Measurements from ENCODE around the gene IL20RA.

Gene IL20RA

DNA sequence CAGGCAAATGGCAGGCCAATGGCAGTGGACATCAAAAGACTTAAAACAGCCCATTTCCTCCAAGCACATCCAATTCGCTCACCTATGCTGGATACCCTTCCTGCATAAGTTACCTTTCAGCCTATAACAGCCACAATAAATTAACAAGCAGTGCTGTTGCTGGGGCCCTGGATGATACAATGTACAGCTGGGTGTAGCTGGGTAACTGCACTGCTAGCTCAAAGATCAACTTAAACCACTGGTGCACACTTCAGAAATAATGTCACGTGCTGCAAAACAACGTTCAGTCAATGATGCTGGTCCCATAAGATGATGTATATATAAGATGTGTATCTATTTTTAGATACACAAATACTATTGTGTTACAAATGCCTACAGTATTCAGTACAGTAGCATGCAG lies 13.6 kb downstream of the IL20RA start:
- peaks cover 2% of the 10 kb centered on the region for H3K27me3 ChIP-seq (ENCODE audit: control insufficient read depth, low read length)
- H3K9me3 ChIP-seq (ENCODE audit: control insufficient read depth, insufficient read depth, low read length), result no peaks in the 10 kb centered on the region
- no peak overlapping the region for H3K4me2 ChIP-seq (ENCODE audit: low read length)
- no peak overlapping the region for H3K27ac ChIP-seq (ENCODE audit: low read depth, low read length)
- H3K4me3 ChIP-seq (ENCODE audit: low read length), result no peak overlapping the region
- H3K4me1 ChIP-seq (ENCODE audit: control insufficient read depth, low read length), result no peaks in the 10 kb centered on the region
- no peaks in the 10 kb centered on the region for H3K79me2 ChIP-seq (ENCODE audit: control insufficient read depth, low read length)
- no peaks in the 10 kb centered on the region for H4K20me1 ChIP-seq (ENCODE audit: control insufficient read depth, insufficient read depth, low read depth, low read length)
- TF ChIP-seq EZH2phosphoT487 (IDR thresholded peaks at IDR 0.05; ENCODE audit: borderline replicate concordance, low read length) (no peak), CTCF (IDR thresholded peaks at IDR 0.05; ENCODE audit: low read depth, low read length, poor library complexity, severe bottlenecking) (no peak)
- H3K9me2 ChIP-seq (replicated peaks; ENCODE audit: control insufficient read depth, low read length), result no peaks in the 10 kb centered on the region
- no peaks in the 10 kb centered on the region for H3K36me3 ChIP-seq (ENCODE audit: control insufficient read depth, low read length)
- H3F3A ChIP-seq (ENCODE audit: control insufficient read depth, insufficient read depth), result no peaks in the 10 kb centered on the region

DNA sequence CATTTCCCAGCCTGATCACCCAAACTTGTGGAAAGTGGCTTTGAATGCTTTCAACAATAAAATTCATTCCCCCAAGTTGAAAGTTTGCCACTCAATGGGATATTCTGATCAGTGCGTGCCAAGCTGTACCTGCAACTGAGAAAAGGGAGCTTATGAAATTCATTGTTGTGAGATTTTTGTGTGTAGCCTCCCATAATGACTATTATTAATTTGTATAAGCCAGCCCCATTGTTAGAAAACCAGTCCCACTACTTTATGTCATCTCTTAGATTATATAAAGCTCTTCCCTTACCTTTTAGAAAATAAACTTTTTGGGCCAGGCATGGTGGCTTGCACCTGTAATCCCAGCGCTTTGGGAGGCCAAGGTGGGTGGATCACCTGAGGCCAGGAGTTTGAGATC lies 15.9 kb downstream of the IL20RA start:
- H3K4me2 ChIP-seq (ENCODE audit: low read length), result no peak overlapping the region
- no peaks in the 10 kb centered on the region for H3F3A ChIP-seq (ENCODE audit: control insufficient read depth, insufficient read depth)
- H3K9me2 ChIP-seq (replicated peaks; ENCODE audit: control insufficient read depth, low read length), result no peaks in the 10 kb centered on the region
- no peak for TF ChIP-seq CTCF (IDR thresholded peaks at IDR 0.05; ENCODE audit: low read depth, low read length, poor library complexity, severe bottlenecking)
- no peak for TF ChIP-seq EZH2phosphoT487 (IDR thresholded peaks at IDR 0.05; ENCODE audit: borderline replicate concordance, low read length)
- no peaks in the 10 kb centered on the region for H3K79me2 ChIP-seq (ENCODE audit: control insufficient read depth, low read length)
- H3K4me3 ChIP-seq (ENCODE audit: low read length), result no peak overlapping the region
- no peaks in the 10 kb centered on the region for H3K9me3 ChIP-seq (ENCODE audit: control insufficient read depth, insufficient read depth, low read length)
- H3K36me3 ChIP-seq (ENCODE audit: control insufficient read depth, low read length), result no peaks in the 10 kb centered on the region
- H3K27ac ChIP-seq (ENCODE audit: low read depth, low read length), result no peak overlapping the region
- no peaks in the 10 kb centered on the region for H4K20me1 ChIP-seq (ENCODE audit: control insufficient read depth, insufficient read depth, low read depth, low read length)
- H3K27me3 ChIP-seq (ENCODE audit: control insufficient read depth, low read length), result peaks cover 5% of the 10 kb centered on the region
- no peaks in the 10 kb centered on the region for H3K4me1 ChIP-seq (ENCODE audit: control insufficient read depth, low read length)

GRCh38 chr6:137025786-137026730 lies 18.7 kb downstream of the IL20RA start:
- Histone ChIP-seq H3K4me2 (ENCODE audit: low read length) (no peak overlapping the region), H3K9me3 (ENCODE audit: control insufficient read depth, insufficient read depth, low read length) (no peaks in the 10 kb centered on the region)

More at GRCh38 chr6:137025786-137026730, 18.7 kb downstream of the IL20RA start:
- H3K27me3 ChIP-seq (ENCODE audit: control insufficient read depth, low read length), result peaks cover 5% of the 10 kb centered on the region
- no peak overlapping the region for H3K27ac ChIP-seq (ENCODE audit: low read depth, low read length)
- no peaks in the 10 kb centered on the region for H3K79me2 ChIP-seq (ENCODE audit: control insufficient read depth, low read length)
- no peaks in the 10 kb centered on the region for H3K9me2 ChIP-seq (replicated peaks; ENCODE audit: control insufficient read depth, low read length)
- TF ChIP-seq CTCF (IDR thresholded peaks at IDR 0.05; ENCODE audit: low read depth, low read length, poor library complexity, severe bottlenecking) (no peak), EZH2phosphoT487 (IDR thresholded peaks at IDR 0.05; ENCODE audit: borderline replicate concordance, low read length) (no peak)
- no peaks in the 10 kb centered on the region for H4K20me1 ChIP-seq (ENCODE audit: control insufficient read depth, insufficient read depth, low read depth, low read length)
- no peaks in the 10 kb centered on the region for H3K36me3 ChIP-seq (ENCODE audit: control insufficient read depth, low read length)
- no peak overlapping the region for H3K4me3 ChIP-seq (ENCODE audit: low read length)
- no peaks in the 10 kb centered on the region for H3K4me1 ChIP-seq (ENCODE audit: control insufficient read depth, low read length)
- no peaks in the 10 kb centered on the region for H3F3A ChIP-seq (ENCODE audit: control insufficient read depth, insufficient read depth)
